CD4-positive, CD25-positive, alpha-beta regulatory T cell (primary cell): ENCODE results near the gene ARMC5. TPM values are rescaled to one million over a fixed set of nuclear protein-coding genes. Genes with fewer than 3 reads are reported as not detected.

ENCODE experiments used
- ATAC-seq, 2 donors: fragments of 150-1000 bp; cut with Tn5 transposase; one replicate each; pipeline ENCODE4 v1.10.0; 2021; ENCODE audit warnings: low read depth in 2 of 2, moderate number of reproducible peaks in 2 of 2, moderate library complexity in 1 of 2
- DNase-seq, 3 donors: peaks; one replicate each; pipeline versions ENCODE4 v3.0.0 to v3.0.0-alpha.2; 2012 to 2022; ENCODE audit warnings: mixed read lengths in 1 of 3
- H3K27ac ChIP-seq: one replicate; pipeline ENCODE4 v1.7.0; 2013; ENCODE audit warnings: mild to moderate bottlenecking, low read length; ENCODE audit not compliant: insufficient read depth, poor library complexity, severe bottlenecking
- H3K27me3 ChIP-seq: one replicate; pipeline ENCODE4 v1.7.0; 2013; ENCODE audit warnings: low read length; ENCODE audit not compliant: control insufficient read depth, insufficient read depth
- H3K36me3 ChIP-seq: one replicate; pipeline ENCODE4 v1.7.0; 2013; ENCODE audit warnings: mild to moderate bottlenecking, low read length, moderate library complexity; ENCODE audit not compliant: control insufficient read depth, insufficient read depth
- H3K4me1 ChIP-seq: 2 replicates; pipeline ENCODE4 v1.7.0; 2013; ENCODE audit warnings: mild to moderate bottlenecking, low read length; ENCODE audit not compliant: insufficient read depth, control insufficient read depth, poor library complexity, severe bottlenecking
- H3K4me3 ChIP-seq: one replicate; pipeline ENCODE4 v1.7.0; 2013; ENCODE audit warnings: low read depth, mild to moderate bottlenecking, low read length, moderate library complexity
- H3K9me3 ChIP-seq, 2 experiments: 1 replicate in 1 of 2; 2 replicates in 1 of 2; pipeline ENCODE4 v1.7.0; 2013; ENCODE audit warnings: low read length in 2 of 2, mild to moderate bottlenecking in 1 of 2, moderate library complexity in 1 of 2; ENCODE audit not compliant: control insufficient read depth in 2 of 2
- H3K27ac Mint-ChIP-seq, 3 donors: one replicate each; pipeline ENCODE4 v1.8.0; 2020 to 2022; ENCODE audit warnings: mild to moderate bottlenecking in 3 of 3, mixed read lengths in 3 of 3, moderate library complexity in 2 of 3
- H3K27me3 Mint-ChIP-seq: one replicate; pipeline ENCODE4 v1.8.0; 2022; ENCODE audit warnings: mild to moderate bottlenecking, mixed read lengths
- H3K36me3 Mint-ChIP-seq: one replicate; pipeline ENCODE4 v1.8.0; 2020; ENCODE audit warnings: mixed read lengths
- H3K4me1 Mint-ChIP-seq, 4 donors: one replicate each; pipeline ENCODE4 v1.8.0; 2020 to 2022; ENCODE audit warnings: mixed read lengths in 4 of 4, mild to moderate bottlenecking in 1 of 4
- H3K4me3 Mint-ChIP-seq, 4 donors: one replicate each; pipeline ENCODE4 v1.8.0; 2020 to 2022; ENCODE audit warnings: mild to moderate bottlenecking in 4 of 4, mixed read lengths in 4 of 4, moderate library complexity in 3 of 4
- H3K9me3 Mint-ChIP-seq, 7 donors: one replicate each; pipeline ENCODE4 v1.8.0; 2020 to 2022; ENCODE audit warnings: mixed read lengths in 7 of 7, mild to moderate bottlenecking in 3 of 7, moderate library complexity in 2 of 7
- polyA plus RNA-seq, 4 donors: library from polyadenylated mRNA; unstranded; fragments of 300-500 nt; fragmentation: Illumina TruSeq; gene quantifications; one replicate each; pipeline ENCODE4 v1.2.3, GENCODE V29; 2021
- total RNA-seq: library from RNA; stranded (reverse); gene quantifications from one replicate; pipeline ENCODE4 v1.2.3, GENCODE V29; 2022

Gene ARMC5, protein sequence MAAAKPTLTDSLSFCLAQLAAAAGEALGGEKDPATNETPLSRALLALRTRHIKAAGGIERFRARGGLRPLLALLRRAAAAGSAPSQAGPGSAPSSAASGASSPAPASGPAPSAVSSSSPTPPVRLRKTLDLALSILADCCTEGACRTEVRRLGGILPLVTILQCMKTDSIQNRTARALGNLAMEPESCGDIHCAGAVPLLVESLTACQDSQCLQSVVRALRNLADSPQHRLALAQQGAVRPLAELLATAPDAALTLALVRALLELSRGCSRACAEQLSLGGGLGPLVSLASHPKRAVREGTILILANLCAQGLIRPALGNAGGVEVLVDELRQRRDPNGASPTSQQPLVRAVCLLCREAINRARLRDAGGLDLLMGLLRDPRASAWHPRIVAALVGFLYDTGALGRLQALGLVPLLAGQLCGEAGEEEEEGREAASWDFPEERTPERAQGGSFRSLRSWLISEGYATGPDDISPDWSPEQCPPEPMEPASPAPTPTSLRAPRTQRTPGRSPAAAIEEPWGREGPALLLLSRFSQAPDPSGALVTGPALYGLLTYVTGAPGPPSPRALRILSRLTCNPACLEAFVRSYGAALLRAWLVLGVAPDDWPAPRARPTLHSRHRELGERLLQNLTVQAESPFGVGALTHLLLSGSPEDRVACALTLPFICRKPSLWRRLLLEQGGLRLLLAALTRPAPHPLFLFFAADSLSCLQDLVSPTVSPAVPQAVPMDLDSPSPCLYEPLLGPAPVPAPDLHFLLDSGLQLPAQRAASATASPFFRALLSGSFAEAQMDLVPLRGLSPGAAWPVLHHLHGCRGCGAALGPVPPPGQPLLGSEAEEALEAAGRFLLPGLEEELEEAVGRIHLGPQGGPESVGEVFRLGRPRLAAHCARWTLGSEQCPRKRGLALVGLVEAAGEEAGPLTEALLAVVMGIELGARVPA
- 11.4 TPM for total RNA-seq
- 1 to 10 TPM; 4.0 to 5.9 (median 5.6) TPM for polyA plus RNA-seq

DNA sequence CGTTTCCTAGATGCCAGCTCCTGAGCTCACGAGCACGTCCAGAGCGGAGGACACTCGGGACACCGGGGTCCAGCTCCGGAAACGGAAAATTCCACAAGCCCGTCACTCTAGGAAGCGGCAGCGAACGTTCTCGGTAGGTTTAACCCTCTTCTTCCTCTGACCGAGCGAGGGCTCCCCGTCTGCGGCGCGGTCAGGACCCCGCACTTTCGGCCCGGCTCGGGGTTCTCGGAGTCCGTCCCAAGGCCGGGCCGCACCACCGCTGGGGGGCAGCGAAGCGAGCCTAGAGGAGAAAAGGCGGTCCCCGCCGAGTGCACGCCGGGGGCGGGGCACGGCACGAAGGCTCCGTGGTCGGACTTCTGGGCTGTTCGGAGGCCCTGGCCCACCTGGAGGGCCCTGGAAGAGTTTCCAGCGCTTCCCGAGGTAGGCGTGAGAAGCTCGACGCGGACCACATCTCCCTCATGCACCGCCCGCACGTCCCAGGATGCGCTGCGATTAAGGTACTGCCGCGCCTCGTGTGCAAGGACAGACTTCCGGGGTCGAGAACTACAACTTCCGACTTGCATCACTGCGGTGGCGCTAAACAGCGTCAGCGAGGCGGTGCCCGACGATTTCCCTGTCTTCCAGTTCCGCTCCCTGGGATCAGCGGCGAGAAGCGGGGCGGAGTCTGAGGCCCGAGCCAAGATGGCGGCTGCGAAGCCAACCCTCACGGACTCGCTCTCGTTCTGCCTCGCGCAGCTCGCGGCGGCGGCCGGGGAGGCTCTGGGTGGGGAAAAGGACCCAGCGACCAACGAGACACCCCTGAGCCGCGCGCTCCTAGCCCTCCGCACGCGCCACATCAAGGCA is at the start of gene ARMC5:
TSS of gene ARMC5 (plus strand) at position 658 of the 843 bp plus-strand sequence. CDS start at position 682, 24 bp downstream.
- no peaks in the 10 kb centered on the region for H3K27me3 Mint-ChIP-seq
- no peaks in the 10 kb centered on the region for H3K9me3 Mint-ChIP-seq
- peaks cover 18 to 57% (median 35%) of the 10 kb centered on the region in 4 donors for H3K4me1 Mint-ChIP-seq
- no peaks in the 10 kb centered on the region for H3K9me3 ChIP-seq
- H3K27ac Mint-ChIP-seq, result peak within 1 kb of the TSS; percentile 97 to 100 (median 99)
- H3K4me1 ChIP-seq, result peaks cover 52% of the 10 kb centered on the region
- peak within 1 kb of the TSS; percentile 99 for H3K27ac ChIP-seq
- peaks cover 9% of the 10 kb centered on the region for H3K36me3 Mint-ChIP-seq
- peak within 1 kb of the TSS; percentile 94 to 99 (median 96) for H3K4me3 Mint-ChIP-seq
- H3K4me3 ChIP-seq, result peak within 1 kb of the TSS; percentile 87
- H3K36me3 ChIP-seq, result peaks cover 5% of the 10 kb centered on the region
- peak; percentile 97 to 99 (median 98) for DNase-seq
- ATAC-seq, result peak; percentile 71 to 73
- no peaks in the 10 kb centered on the region for H3K27me3 ChIP-seq

DNA sequence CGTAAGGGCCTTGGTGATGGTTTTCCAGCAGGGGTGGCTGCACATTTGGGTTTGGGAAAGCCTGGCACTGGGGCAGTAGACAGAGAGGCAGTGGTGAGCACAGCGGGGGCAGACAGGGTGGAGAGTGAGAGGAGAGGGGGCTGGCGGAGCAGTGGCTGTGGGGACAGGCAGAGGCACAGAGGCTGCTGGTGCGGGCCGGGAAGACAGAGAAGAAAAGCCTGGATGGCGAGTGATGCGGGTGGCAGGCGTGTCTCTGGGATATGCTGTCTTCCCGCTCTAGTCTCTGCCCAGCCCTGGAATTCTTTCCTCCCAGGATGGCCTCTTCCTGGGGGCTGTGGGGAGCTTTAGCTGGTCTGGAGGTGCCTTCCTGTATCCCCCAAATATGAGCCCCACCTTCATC is 49.2 kb upstream of the ARMC5 start:
- H3K4me3 Mint-ChIP-seq, result no peak overlapping the region
- Histone ChIP-seq H3K27me3 (no peaks in the 10 kb centered on the region), H3K36me3 (no peaks in the 10 kb centered on the region), H3K4me1 (no peaks in the 10 kb centered on the region), H3K27ac (no peak overlapping the region), H3K9me3 (no peaks in the 10 kb centered on the region), H3K4me3 (no peak overlapping the region)
- DNase-seq (no peak), ATAC-seq (no peak)
- H3K9me3 Mint-ChIP-seq, result no peaks in the 10 kb centered on the region
- H3K4me1 Mint-ChIP-seq, result no peaks in the 10 kb centered on the region
- H3K36me3 Mint-ChIP-seq, result no peaks in the 10 kb centered on the region
- H3K27ac Mint-ChIP-seq, result no peak overlapping the region
- H3K27me3 Mint-ChIP-seq, result peaks cover 5% of the 10 kb centered on the region

DNA sequence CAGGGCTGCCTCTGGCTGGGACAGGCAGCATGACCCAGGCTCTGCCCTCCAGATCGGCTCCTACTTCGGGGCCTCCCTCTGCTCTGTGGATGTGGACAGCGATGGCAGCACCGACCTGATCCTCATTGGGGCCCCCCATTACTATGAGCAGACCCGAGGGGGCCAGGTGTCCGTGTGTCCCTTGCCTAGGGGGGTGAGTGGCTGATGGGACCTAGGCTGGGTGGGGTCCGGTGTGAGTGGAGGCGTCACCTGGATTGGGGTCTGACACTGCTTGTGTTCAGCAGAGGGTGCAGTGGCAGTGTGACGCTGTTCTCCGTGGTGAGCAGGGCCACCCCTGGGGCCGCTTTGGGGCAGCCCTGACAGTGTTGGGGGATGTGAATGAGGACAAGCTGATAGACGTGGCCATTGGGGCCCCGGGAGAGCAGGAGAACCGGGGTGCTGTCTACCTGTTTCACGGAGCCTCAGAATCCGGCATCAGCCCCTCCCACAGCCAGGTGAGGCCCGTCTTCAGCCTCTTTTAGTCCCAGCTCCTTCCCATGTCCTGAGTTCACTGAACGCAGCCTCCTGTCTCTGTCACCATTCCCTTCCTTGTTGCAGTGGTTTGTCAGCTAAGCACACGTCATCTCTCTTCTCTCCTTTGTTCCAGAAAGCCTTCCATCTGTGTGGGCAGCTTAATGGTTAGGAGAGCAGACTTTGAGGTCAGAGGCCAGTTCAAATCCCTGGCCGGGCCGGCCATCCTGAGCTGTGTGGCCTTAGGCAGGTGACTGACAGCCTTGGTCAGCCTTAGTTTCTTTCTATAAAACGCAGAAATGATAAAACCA is 48.1 kb upstream of the ARMC5 start:
- Histone ChIP-seq H3K36me3 (no peaks in the 10 kb centered on the region), H3K27me3 (no peaks in the 10 kb centered on the region), H3K4me3 (no peak overlapping the region), H3K9me3 (no peaks in the 10 kb centered on the region), H3K27ac (no peak overlapping the region), H3K4me1 (no peaks in the 10 kb centered on the region)
- H3K9me3 Mint-ChIP-seq, result peaks cover 0 to 1% (median 0%) of the 10 kb centered on the region in 7 donors
- H3K4me1 Mint-ChIP-seq, result no peaks in the 10 kb centered on the region
- DNase-seq (no peak), ATAC-seq (no peak)
- H3K27ac Mint-ChIP-seq, result peak overlapping the region in 1 of 3 donors; percentile 10
- H3K27me3 Mint-ChIP-seq, result peaks cover 5% of the 10 kb centered on the region
- H3K4me3 Mint-ChIP-seq, result no peak overlapping the region
- H3K36me3 Mint-ChIP-seq, result no peaks in the 10 kb centered on the region

DNA sequence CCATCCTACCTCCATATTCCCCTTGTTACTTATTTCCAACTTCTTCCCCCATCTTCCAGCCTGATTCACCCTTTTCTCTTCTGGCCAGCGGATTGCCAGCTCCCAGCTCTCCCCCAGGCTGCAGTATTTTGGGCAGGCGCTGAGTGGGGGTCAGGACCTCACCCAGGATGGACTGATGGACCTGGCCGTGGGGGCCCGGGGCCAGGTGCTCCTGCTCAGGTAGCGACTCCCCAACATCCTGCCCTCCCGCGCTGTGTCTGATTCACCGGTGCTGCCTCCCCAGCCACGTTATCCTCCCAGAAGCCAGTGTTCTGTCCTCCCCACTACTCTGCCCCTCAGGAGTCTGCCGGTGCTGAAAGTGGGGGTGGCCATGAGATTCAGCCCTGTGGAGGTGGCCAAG is 46.6 kb upstream of the ARMC5 start:
- Histone ChIP-seq H3K36me3 (no peaks in the 10 kb centered on the region), H3K27me3 (no peaks in the 10 kb centered on the region), H3K9me3 (no peaks in the 10 kb centered on the region), H3K4me1 (no peaks in the 10 kb centered on the region), H3K27ac (no peak overlapping the region), H3K4me3 (no peak overlapping the region)
- ATAC-seq, result no peak
- peaks cover 0 to 1% (median 0%) of the 10 kb centered on the region in 7 donors for H3K9me3 Mint-ChIP-seq
- no peak overlapping the region for H3K4me3 Mint-ChIP-seq
- H3K27me3 Mint-ChIP-seq, result peaks cover 5% of the 10 kb centered on the region
- no peaks in the 10 kb centered on the region for H3K4me1 Mint-ChIP-seq
- no peaks in the 10 kb centered on the region for H3K36me3 Mint-ChIP-seq
- no peak for DNase-seq
- H3K27ac Mint-ChIP-seq, result no peak overlapping the region

DNA sequence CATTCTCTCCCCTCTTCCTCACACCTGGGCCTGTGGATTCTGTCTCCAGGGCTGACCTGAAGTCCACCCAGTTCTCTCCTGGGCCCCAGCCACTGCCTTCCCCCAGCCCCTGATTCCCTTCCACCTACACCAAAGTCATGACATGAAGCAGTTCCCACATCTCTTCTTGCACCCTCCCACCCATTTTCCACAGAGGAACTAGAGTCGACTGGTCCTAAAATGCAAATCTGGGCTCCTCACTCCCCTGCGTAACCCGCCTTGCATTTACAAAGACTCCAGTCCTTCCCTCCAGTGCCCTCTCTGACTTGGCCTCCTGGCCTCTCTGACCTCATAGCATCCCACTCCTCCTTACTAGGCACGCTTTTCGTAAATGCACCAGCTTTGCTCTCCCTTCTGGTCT is 45.9 kb upstream of the ARMC5 start:
- Histone ChIP-seq H3K4me1 (no peaks in the 10 kb centered on the region), H3K4me3 (no peak overlapping the region), H3K9me3 (no peaks in the 10 kb centered on the region), H3K27ac (no peak overlapping the region), H3K36me3 (no peaks in the 10 kb centered on the region), H3K27me3 (no peaks in the 10 kb centered on the region)
- Mint-ChIP-seq H3K36me3 (no peaks in the 10 kb centered on the region), H3K9me3 (peaks cover 0 to 3% (median 0%) of the 10 kb centered on the region in 7 donors), H3K27ac (no peak overlapping the region), H3K4me3 (no peak overlapping the region), H3K4me1 (no peaks in the 10 kb centered on the region), H3K27me3 (peaks cover 5% of the 10 kb centered on the region)
- ATAC-seq, result no peak
- no peak for DNase-seq

DNA sequence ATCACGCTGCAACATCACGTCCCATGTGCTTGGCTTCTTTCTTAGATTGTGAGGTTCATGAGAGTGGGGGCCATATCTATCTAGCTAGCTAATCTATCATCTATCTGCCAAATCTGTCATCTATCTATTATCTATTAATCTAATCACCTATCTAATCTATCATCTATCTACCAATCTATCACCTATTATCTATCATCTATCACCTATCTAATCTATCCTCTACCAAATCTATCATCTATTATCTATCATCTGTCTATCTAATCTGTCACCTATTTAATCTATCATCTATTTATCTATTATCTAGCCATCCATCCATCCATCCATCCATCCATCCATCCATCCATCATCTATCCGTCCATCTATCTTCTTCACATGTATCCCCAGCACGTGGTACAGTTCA is 45.4 kb upstream of the ARMC5 start:
- H3K27ac Mint-ChIP-seq, result no peak overlapping the region
- Histone ChIP-seq H3K9me3 (no peaks in the 10 kb centered on the region), H3K27ac (no peak overlapping the region), H3K36me3 (no peaks in the 10 kb centered on the region), H3K27me3 (no peaks in the 10 kb centered on the region), H3K4me1 (no peaks in the 10 kb centered on the region), H3K4me3 (no peak overlapping the region)
- H3K4me1 Mint-ChIP-seq, result no peaks in the 10 kb centered on the region
- H3K9me3 Mint-ChIP-seq, result peaks cover 0 to 3% (median 0%) of the 10 kb centered on the region in 7 donors
- ATAC-seq (no peak), DNase-seq (no peak)
- H3K27me3 Mint-ChIP-seq, result peaks cover 5% of the 10 kb centered on the region
- no peaks in the 10 kb centered on the region for H3K36me3 Mint-ChIP-seq
- no peak overlapping the region for H3K4me3 Mint-ChIP-seq
